T-helper 2 cell treated with Interferon-gamma antibody and Interleukin-4, amounts not matched to agents 5 μg/mL and 100 μg/mL, for 36 hours (primary cell): ENCODE data around the gene ZNF652.

Source experiments
- DNase-seq: peaks from one replicate; pipeline ENCODE4 v3.0.0; 2021; ENCODE audit warnings: low spot score
- H3K27ac Mint-ChIP-seq: one replicate; pipeline ENCODE4 v1.8.0; 2021; ENCODE audit warnings: mild to moderate bottlenecking, mixed read lengths
- H3K27me3 Mint-ChIP-seq: one replicate; pipeline ENCODE4 v1.8.0; 2021; ENCODE audit warnings: low read depth, mixed read lengths
- H3K36me3 Mint-ChIP-seq: one replicate; pipeline ENCODE4 v1.8.0; 2021; ENCODE audit warnings: low read depth, mixed read lengths
- H3K4me1 Mint-ChIP-seq: one replicate; pipeline ENCODE4 v1.8.0; 2021; ENCODE audit warnings: low read depth, mixed read lengths
- H3K4me3 Mint-ChIP-seq: one replicate; pipeline ENCODE4 v1.8.0; 2022; ENCODE audit warnings: mild to moderate bottlenecking, moderate library complexity, mixed read lengths
- H3K9me3 Mint-ChIP-seq: one replicate; pipeline ENCODE4 v1.8.0; 2021; ENCODE audit warnings: mixed read lengths

Gene ZNF652

DNA sequence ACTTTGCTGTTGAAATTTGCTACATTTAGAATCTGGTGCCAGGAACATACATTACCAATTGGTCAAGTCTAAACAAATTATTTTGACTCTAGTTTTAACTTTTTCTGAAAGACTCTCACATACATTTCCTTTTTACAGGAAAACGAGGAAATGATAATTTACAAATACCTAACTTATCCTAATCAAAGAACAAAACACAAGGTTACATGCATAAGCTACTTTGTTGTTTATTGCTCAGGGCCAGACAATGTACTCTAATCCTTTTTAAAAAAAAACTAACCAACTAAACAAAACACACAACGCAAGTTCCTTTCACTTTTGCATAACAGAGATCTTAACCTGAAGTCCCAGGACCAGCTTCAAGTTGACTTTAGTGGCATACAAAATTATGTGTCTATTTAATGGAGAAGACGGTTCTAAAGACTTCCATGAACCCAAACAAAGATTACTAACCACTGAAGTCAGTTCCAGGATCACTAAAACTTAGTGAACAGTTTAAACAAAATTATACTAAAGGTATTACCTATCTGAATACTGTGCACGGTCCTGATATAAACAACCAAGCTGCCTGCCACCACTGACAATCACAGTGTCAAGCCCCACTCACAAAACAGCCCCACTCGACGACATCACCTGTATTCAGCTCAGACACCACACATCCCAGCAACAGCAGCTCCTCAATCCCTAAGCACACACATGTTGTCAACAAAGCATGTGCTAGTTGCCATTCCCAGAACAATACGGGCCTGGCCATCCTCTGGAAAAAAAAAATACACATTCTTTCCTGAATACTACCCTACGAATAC is 1.9 kb downstream of the ZNF652 start:
- H3K27ac Mint-ChIP-seq = peak overlapping the region; percentile 89
- H3K27me3 Mint-ChIP-seq = peaks cover 8% of the 10 kb centered on the region
- peaks cover 11% of the 10 kb centered on the region for H3K36me3 Mint-ChIP-seq
- H3K9me3 Mint-ChIP-seq = no peaks in the 10 kb centered on the region
- H3K4me1 Mint-ChIP-seq = peaks cover 39% of the 10 kb centered on the region
- DNase-seq = no peak
- H3K4me3 Mint-ChIP-seq = peak overlapping the region; percentile 95

DNA sequence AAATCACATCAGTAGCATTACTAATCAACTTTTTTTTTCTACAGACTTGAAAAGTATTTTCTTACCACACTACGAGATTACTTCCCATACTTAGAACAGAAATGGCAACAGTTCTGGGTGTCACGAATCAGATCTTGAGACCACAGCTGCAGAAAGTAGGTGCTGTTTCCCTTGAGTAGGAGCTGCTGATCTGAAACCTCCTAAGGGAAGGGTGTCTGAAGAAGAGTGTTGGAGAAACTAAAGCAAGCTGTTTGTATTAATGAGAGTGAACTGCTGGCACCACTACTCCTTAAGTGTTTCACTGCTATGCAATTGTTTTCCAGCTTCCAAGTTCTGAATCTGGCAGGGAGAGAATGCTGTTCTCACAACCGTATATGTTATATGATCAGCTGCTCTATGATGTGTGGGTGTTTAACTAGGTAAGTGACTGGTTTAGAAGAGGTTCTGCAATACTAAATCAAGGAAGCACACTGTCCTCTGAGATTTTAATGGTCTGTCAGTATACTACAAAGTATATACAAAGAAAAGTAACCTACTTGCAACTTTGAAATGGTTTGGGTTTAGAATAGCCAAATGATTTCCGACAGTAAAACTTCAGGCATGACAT is 3.3 kb downstream of the ZNF652 start:
- peak overlapping the region; percentile 37 for H3K27ac Mint-ChIP-seq
- H3K4me1 Mint-ChIP-seq = peaks cover 39% of the 10 kb centered on the region
- peak overlapping the region; percentile 95 for H3K4me3 Mint-ChIP-seq
- peaks cover 11% of the 10 kb centered on the region for H3K36me3 Mint-ChIP-seq
- H3K27me3 Mint-ChIP-seq = peaks cover 8% of the 10 kb centered on the region
- DNase-seq = no peak
- no peaks in the 10 kb centered on the region for H3K9me3 Mint-ChIP-seq

DNA sequence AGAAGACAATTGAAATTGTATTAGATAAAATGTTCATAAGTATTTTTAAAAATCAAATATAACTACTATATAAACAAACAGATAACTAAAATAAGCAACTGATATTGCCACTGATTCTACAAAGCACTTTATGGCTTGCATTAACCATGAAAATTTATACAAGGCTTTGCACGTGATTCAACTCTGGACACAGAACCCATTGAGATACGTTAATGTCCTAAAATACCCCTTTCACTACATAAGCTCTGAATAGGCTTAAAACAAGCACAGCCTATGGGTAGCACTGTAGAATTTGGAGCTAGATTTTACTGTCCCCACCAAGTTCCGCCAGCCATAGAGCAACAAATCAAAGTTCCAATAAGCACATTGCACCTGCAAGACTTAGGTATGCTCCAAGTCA is 4.5 kb downstream of the ZNF652 start:
- Mint-ChIP-seq H3K27ac (no peak overlapping the region), H3K9me3 (no peaks in the 10 kb centered on the region), H3K4me1 (peaks cover 39% of the 10 kb centered on the region), H3K4me3 (peak overlapping the region; percentile 13), H3K36me3 (peaks cover 11% of the 10 kb centered on the region), H3K27me3 (peaks cover 14% of the 10 kb centered on the region)
- no peak for DNase-seq

DNA sequence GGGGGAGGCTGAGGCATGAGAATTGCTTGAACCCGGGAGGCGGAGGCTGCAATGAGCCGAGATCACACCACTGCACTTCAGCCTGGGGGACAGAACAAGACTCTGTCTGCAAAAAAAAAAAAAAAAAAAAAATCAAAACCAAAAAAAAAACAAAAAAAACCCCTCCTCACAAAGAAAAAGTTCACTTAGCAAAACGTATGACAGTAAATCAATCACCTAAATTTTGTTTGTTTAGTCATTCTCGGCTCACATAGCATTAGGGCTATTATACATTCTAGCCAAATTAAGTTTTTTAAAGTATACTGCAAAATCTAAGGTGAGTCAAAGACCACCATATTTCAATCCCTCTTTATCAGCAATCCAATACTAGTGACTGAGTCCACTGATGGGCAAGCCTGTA is 5.7 kb downstream of the ZNF652 start:
- DNase-seq = no peak
- Mint-ChIP-seq H3K27me3 (peaks cover 13% of the 10 kb centered on the region), H3K9me3 (no peaks in the 10 kb centered on the region), H3K27ac (no peak overlapping the region), H3K4me1 (peaks cover 36% of the 10 kb centered on the region), H3K36me3 (peaks cover 11% of the 10 kb centered on the region), H3K4me3 (no peak overlapping the region)

DNA sequence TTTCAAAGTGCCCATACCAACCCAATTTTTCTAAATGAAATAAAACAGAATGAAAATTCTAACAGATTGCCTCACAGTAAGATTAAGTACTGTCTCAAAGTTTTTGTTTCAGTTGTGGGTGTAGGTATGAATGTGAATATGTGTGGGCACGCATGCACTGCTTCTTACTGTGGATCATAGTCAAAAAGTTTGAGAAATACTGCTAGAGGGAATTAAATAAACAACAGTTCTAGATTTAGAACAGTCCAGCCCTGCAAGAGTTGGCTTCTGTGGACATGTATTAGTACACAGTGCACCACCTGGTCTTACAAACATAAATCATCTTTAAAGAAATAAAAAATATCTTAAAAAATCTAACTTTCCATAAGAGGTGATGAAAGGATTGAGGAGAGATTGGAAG is 8.4 kb downstream of the ZNF652 start:
- no peak for DNase-seq
- peaks cover 18% of the 10 kb centered on the region for H3K27me3 Mint-ChIP-seq
- H3K27ac Mint-ChIP-seq = no peak overlapping the region
- no peaks in the 10 kb centered on the region for H3K9me3 Mint-ChIP-seq
- peaks cover 12% of the 10 kb centered on the region for H3K4me1 Mint-ChIP-seq
- no peak overlapping the region for H3K4me3 Mint-ChIP-seq
- H3K36me3 Mint-ChIP-seq = peaks cover 19% of the 10 kb centered on the region

DNA sequence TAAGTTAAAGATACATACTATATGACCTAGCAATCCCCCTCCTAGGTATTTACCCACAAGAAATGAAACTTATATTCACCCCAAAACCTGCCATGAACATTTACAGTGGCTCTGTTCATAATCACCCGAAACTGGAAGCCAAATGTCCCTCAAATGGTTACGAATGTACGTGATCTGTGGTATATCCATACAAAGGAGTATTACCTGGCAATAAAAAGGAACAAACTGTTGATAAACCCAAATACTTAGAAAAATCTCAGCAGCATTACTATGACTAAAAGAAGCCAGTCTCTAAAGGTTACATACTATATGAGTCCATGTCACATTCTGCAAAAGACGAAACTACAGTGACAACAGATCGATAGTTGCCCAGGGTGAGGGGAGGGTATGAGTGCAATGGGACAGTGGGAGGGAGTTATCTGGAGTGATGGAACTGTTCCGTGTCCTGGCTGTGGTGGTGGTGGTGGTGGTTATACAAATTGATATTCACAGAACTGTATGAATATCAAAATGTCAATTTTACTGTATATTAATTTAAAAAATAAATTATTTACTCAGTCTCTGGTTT is 9.4 kb downstream of the ZNF652 start:
- Mint-ChIP-seq H3K27ac (no peak overlapping the region), H3K4me1 (peaks cover 5% of the 10 kb centered on the region), H3K36me3 (peaks cover 24% of the 10 kb centered on the region), H3K9me3 (peaks cover 4% of the 10 kb centered on the region), H3K27me3 (peaks cover 22% of the 10 kb centered on the region), H3K4me3 (no peak overlapping the region)
- no peak for DNase-seq

DNA sequence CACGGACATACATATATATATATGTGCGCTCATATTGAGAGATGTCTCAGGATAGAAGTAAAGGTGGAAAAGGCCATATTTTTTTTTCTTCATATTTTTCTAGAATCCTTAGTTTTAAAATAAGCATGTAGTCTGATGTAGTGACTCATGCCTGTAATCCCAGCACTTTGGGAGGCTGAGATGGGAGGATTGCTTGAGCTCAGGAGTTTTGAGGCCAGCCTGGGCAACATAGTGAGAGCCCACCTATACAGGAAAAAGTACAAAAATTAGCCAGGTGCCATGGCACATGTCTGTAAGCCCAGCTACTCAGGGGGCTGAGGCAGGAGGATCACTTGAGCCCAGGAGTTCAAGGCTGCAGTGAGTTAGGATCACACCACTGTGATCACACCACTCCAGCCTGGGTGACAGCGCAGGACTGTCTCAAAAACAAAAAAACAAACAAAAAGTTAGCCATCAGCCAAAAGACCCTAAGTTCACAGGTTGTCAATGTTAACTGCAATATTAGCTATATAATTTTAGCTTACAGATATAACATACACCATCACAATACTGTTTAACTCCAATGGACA is 10.4 kb downstream of the ZNF652 start:
- DNase-seq = no peak
- peaks cover 4% of the 10 kb centered on the region for H3K9me3 Mint-ChIP-seq
- H3K4me3 Mint-ChIP-seq = no peak overlapping the region
- no peak overlapping the region for H3K27ac Mint-ChIP-seq
- peaks cover 25% of the 10 kb centered on the region for H3K27me3 Mint-ChIP-seq
- peaks cover 11% of the 10 kb centered on the region for H3K4me1 Mint-ChIP-seq
- peaks cover 29% of the 10 kb centered on the region for H3K36me3 Mint-ChIP-seq

DNA sequence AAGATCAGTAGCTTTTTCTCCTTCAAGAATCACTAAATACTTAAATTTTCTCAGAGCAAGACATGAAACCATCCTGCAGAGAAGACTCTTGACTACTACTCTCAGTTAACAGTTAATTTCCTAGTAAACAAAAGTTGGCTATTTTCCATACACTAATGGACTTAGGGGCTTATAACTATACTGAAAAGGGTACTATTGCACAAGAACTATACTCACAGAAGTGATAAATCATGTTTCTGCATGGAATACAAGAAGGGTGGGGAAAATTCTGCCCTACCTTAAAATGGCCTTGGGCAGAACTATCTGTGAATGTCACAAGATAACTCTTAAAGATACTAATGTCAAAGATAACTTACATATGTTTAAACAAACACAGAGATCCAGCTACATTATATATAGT is 12.5 kb downstream of the ZNF652 start:
- peaks cover 11% of the 10 kb centered on the region for H3K4me1 Mint-ChIP-seq
- H3K4me3 Mint-ChIP-seq = no peak overlapping the region
- no peak overlapping the region for H3K27ac Mint-ChIP-seq
- H3K36me3 Mint-ChIP-seq = peaks cover 28% of the 10 kb centered on the region
- peaks cover 24% of the 10 kb centered on the region for H3K27me3 Mint-ChIP-seq
- DNase-seq = no peak
- peaks cover 4% of the 10 kb centered on the region for H3K9me3 Mint-ChIP-seq

DNA sequence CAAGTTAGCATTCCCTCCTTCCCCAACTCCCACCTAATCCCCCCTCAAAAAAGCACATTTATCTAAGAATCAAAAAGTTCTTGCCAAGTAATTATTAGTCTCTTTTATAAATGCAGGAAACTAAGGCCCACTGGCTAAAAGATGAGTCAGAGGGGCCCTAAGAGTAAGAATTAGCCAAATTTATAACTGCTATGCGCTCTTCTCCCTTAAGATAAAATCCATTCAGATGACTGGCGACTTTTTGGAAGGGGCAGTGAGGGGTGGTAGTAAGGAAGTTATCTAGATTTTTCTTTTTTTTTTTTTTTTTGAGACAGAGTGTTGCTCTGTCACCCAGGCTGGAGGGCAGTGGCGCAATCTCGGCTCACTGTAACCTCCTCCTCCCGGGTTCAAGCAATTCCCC is 17.1 kb downstream of the ZNF652 start:
- DNase-seq = no peak
- H3K27me3 Mint-ChIP-seq = peaks cover 19% of the 10 kb centered on the region
- no peak overlapping the region for H3K27ac Mint-ChIP-seq
- H3K4me1 Mint-ChIP-seq = peaks cover 32% of the 10 kb centered on the region
- H3K9me3 Mint-ChIP-seq = peaks cover 4% of the 10 kb centered on the region
- peak overlapping the region; percentile 12 for H3K4me3 Mint-ChIP-seq
- H3K36me3 Mint-ChIP-seq = peaks cover 28% of the 10 kb centered on the region

DNA sequence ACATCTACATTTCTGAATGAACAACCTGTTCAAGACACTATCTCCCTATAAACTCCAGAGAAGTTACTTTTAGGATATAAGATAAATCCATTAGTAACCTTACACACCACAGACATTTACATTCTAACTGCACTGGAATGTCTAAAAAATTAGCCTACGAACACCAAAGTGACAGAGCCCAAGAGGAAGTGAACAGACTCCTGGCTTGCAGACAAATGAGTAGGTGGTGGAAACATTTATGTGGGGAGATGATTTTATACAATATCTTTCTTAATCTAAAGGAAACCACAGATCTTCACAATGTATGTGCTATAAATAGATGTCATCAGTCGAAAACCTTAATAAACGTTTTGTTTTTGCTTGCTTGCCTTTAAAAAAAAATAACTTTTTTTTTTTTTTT is 18.8 kb downstream of the ZNF652 start:
- H3K4me1 Mint-ChIP-seq = peaks cover 40% of the 10 kb centered on the region
- H3K36me3 Mint-ChIP-seq = peaks cover 23% of the 10 kb centered on the region
- peak overlapping the region; percentile 88 for H3K27ac Mint-ChIP-seq
- DNase-seq = no peak
- H3K27me3 Mint-ChIP-seq = peaks cover 25% of the 10 kb centered on the region
- H3K9me3 Mint-ChIP-seq = peaks cover 4% of the 10 kb centered on the region
- peak overlapping the region; percentile 81 for H3K4me3 Mint-ChIP-seq

DNA sequence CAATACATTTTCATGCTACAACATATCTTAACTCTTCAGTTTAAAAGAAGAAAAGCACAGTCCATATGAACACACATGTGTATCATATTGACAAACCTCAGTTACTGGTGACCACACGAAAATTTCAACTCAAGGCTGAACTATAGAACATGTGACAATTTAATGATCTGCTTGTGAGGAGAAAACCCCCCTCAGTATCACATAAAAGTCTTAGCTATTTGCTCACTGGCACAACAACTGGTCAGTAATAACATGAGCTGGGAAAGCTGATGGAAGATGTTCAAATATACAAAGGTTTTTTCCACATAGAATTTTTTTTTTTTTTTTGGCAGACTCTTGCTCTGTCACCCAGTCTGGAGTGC is 19.5 kb downstream of the ZNF652 start:
- Mint-ChIP-seq H3K27me3 (peaks cover 26% of the 10 kb centered on the region), H3K27ac (peak overlapping the region; percentile 84), H3K36me3 (peaks cover 19% of the 10 kb centered on the region), H3K4me1 (peaks cover 42% of the 10 kb centered on the region), H3K9me3 (no peaks in the 10 kb centered on the region), H3K4me3 (peak overlapping the region; percentile 81)
- no peak for DNase-seq

DNA sequence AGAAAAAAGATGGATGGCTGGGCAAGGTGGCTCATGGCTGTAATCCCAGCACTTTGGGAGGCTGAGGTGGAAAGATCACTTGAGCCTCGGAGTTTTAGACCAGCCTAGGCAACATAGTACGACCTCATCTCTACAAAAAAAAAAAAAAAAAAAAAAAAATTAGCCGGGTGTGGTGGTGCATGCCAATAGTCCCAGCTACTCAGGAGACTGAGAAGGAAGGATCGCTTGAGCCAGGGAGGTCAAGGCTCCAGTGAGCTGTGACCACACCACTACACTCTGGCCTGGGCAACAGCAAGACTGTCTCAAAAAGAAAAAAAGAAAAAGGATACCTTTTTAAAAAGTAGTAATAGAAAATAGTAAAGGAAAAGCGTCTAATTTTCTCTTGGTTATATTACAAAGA is 20.7 kb downstream of the ZNF652 start:
- no peak for DNase-seq
- peaks cover 21% of the 10 kb centered on the region for H3K27me3 Mint-ChIP-seq
- peak overlapping the region; percentile 81 for H3K4me3 Mint-ChIP-seq
- no peaks in the 10 kb centered on the region for H3K9me3 Mint-ChIP-seq
- peaks cover 16% of the 10 kb centered on the region for H3K36me3 Mint-ChIP-seq
- H3K27ac Mint-ChIP-seq = peak overlapping the region; percentile 86
- H3K4me1 Mint-ChIP-seq = peaks cover 37% of the 10 kb centered on the region

DNA sequence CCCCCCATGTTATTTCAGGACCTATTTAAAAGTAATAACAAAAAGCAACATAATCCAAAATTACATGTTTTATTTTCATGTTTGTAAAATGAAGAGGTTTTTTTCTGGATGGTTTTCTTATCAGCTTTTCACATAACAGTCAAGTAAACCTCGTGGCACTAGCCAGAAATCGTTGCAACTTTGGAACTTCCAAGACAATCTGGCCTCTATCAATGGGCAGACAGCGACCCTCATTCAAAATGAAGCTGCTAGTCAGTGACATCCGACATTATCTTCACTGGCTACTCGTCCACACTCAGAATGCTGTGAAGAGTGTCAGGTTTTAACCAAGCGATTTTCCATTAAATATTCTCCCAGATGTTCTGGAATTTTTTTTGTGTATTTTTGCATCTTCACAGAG is 22.7 kb downstream of the ZNF652 start:
- DNase-seq = no peak
- no peak overlapping the region for H3K4me3 Mint-ChIP-seq
- peaks cover 36% of the 10 kb centered on the region for H3K4me1 Mint-ChIP-seq
- no peak overlapping the region for H3K27ac Mint-ChIP-seq
- H3K9me3 Mint-ChIP-seq = no peaks in the 10 kb centered on the region
- peaks cover 19% of the 10 kb centered on the region for H3K27me3 Mint-ChIP-seq
- H3K36me3 Mint-ChIP-seq = peaks cover 13% of the 10 kb centered on the region

DNA sequence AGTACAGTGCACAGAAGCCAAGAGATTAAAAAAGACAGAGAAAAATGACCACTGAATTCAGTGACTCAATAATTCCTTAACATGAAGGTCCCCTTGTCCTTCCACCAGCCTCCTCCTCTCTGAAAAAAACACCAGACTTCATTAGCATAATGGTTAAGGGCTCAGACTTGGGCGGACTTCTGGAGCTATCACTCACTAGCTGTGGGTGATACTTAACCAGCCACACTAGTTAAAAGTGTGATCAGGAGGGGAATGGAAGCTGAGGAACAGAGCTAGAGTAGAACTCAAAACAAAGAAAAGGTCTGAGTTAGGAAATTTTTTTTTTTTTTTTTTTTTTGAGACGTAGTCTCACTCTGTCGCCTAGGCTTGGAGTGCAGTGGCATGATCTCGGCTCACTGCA is 23.2 kb downstream of the ZNF652 start:
- no peak overlapping the region for H3K27ac Mint-ChIP-seq
- H3K9me3 Mint-ChIP-seq = no peaks in the 10 kb centered on the region
- H3K27me3 Mint-ChIP-seq = peaks cover 19% of the 10 kb centered on the region
- peaks cover 35% of the 10 kb centered on the region for H3K4me1 Mint-ChIP-seq
- H3K36me3 Mint-ChIP-seq = peaks cover 13% of the 10 kb centered on the region
- H3K4me3 Mint-ChIP-seq = peak overlapping the region; percentile 4
- no peak for DNase-seq
